Hepatocyte (in vitro differentiated cells): ENCODE measurements around the gene SHC4.

Experiments
- CTCF ChIP-seq: fragments of 200-600 bp; sonication (generic); IDR thresholded peaks from 2 replicates; pipeline ENCODE4 v1.5.1; 2016; ENCODE audit warnings: antibody characterized with exemption, mild to moderate bottlenecking; ENCODE audit not compliant: poor library complexity
- EZH2 ChIP-seq: fragments of 200-600 bp; sonication (generic); IDR thresholded peaks from 2 replicates; pipeline ENCODE4 v1.6.1; 2016; ENCODE audit warnings: antibody characterized with exemption, mild to moderate bottlenecking, borderline replicate concordance

GRCh38 chr15:48966595-48967301 lies 3.0 kb upstream of the SHC4 start:
- no peak for TF ChIP-seq CTCF
- TF ChIP-seq EZH2 = no peak
